H9 (cell line): ENCODE measurements around the gene ARHGEF25. TPM values are rescaled to one million over a fixed set of nuclear protein-coding genes. Genes with fewer than 3 reads are reported as not detected.
"Not testable (repeated sequence)": the region's sequence is repeated elsewhere in the genome, so short reads cannot be mapped to it uniquely, and the experiment has no call there.

Source experiments
- DNase-seq: peaks from one replicate; pipeline ENCODE4 v3.0.0-alpha.2; 2017
- H2AFZ ChIP-seq: one replicate; pipeline ENCODE4 v1.6.1; 2013; ENCODE audit warnings: mild to moderate bottlenecking, low read length, control low read depth, moderate library complexity
- H2AK5ac ChIP-seq: 2 replicates; pipeline ENCODE4 v1.6.1; 2013; ENCODE audit warnings: low read length, control low read depth, mixed read lengths; ENCODE audit not compliant: insufficient read length
- H2BK120ac ChIP-seq: one replicate; pipeline ENCODE4 v1.6.1; 2013; ENCODE audit warnings: low read depth, mild to moderate bottlenecking, low read length, control low read depth, inconsistent platforms; ENCODE audit not compliant: poor library complexity, severe bottlenecking
- H2BK12ac ChIP-seq: 2 replicates; pipeline ENCODE4 v1.6.1; 2013; ENCODE audit warnings: low read length, control low read depth, mixed read lengths, low read depth; ENCODE audit not compliant: insufficient read length
- H2BK15ac ChIP-seq: 2 replicates; pipeline ENCODE4 v1.6.1; 2013; ENCODE audit warnings: low read depth, low read length, control low read depth
- H2BK20ac ChIP-seq: one replicate; pipeline ENCODE4 v1.6.1; 2013; ENCODE audit warnings: low read depth, mild to moderate bottlenecking, low read length, control low read depth, inconsistent platforms; ENCODE audit not compliant: poor library complexity, severe bottlenecking
- H2BK5ac ChIP-seq: 2 replicates; pipeline ENCODE4 v1.6.1; 2013; ENCODE audit warnings: low read length, control low read depth, mixed read lengths; ENCODE audit not compliant: insufficient read length
- H3K14ac ChIP-seq: 2 replicates; pipeline ENCODE4 v1.6.1; 2013; ENCODE audit warnings: low read length, control low read depth; ENCODE audit not compliant: insufficient read depth
- H3K18ac ChIP-seq: 2 replicates; pipeline ENCODE4 v1.6.1; 2013; ENCODE audit warnings: low read depth, mild to moderate bottlenecking, mixed read lengths, low read length, control low read depth; ENCODE audit not compliant: insufficient read length
- H3K23ac ChIP-seq: 2 replicates; pipeline ENCODE4 v1.6.1; 2013; ENCODE audit warnings: low read length, control low read depth, mixed read lengths, low read depth; ENCODE audit not compliant: insufficient read length
- H3K23me2 ChIP-seq: 2 replicates; pipeline ENCODE4 v1.6.1; 2013; ENCODE audit warnings: low read depth, mild to moderate bottlenecking, mixed read lengths, low read length, control low read depth; ENCODE audit not compliant: insufficient read length, poor library complexity, severe bottlenecking
- H3K27ac ChIP-seq: 2 replicates; pipeline ENCODE4 v1.5.1; 2013; ENCODE audit warnings: low read length, control low read depth, mixed read lengths, low read depth; ENCODE audit not compliant: insufficient read length
- H3K27me3 ChIP-seq: 2 replicates; pipeline ENCODE4 v1.6.1; 2013; ENCODE audit warnings: low read length, control low read depth, inconsistent platforms; ENCODE audit not compliant: insufficient read depth
- H3K4ac ChIP-seq: 2 replicates; pipeline ENCODE4 v1.6.1; 2013; ENCODE audit warnings: low read depth, mild to moderate bottlenecking, control low read depth, inconsistent platforms, low read length, moderate library complexity
- H3K4me1 ChIP-seq: 2 replicates; pipeline ENCODE4 v1.6.1; 2013; ENCODE audit warnings: low read length, control low read depth, inconsistent platforms; ENCODE audit not compliant: insufficient read depth
- H3K4me2 ChIP-seq: 2 replicates; pipeline ENCODE4 v1.6.1; 2013; ENCODE audit warnings: low read length, control low read depth, mixed read lengths; ENCODE audit not compliant: insufficient read length, insufficient read depth
- H3K56ac ChIP-seq: 2 replicates; pipeline ENCODE4 v1.6.1; 2013; ENCODE audit warnings: low read depth, mild to moderate bottlenecking, mixed read lengths, low read length, control low read depth; ENCODE audit not compliant: insufficient read length
- H3K79me1 ChIP-seq: 2 replicates; pipeline ENCODE4 v1.6.1; 2013; ENCODE audit warnings: low read depth, mild to moderate bottlenecking, moderate library complexity, low read length, control low read depth, inconsistent platforms; ENCODE audit not compliant: insufficient read depth, poor library complexity, severe bottlenecking
- H3K79me2 ChIP-seq: 2 replicates; pipeline ENCODE4 v1.6.1; 2013; ENCODE audit warnings: low read length, control low read depth, inconsistent platforms; ENCODE audit not compliant: insufficient read depth
- H3K9ac ChIP-seq: 2 replicates; pipeline ENCODE4 v1.6.1; 2013; ENCODE audit warnings: low read length, control low read depth, mixed read lengths; ENCODE audit not compliant: insufficient read length; ENCODE audit errors: extremely low read depth
- H3K9me3 ChIP-seq: one replicate; pipeline ENCODE4 v1.6.1; 2013; ENCODE audit warnings: low read depth, low read length, inconsistent platforms; ENCODE audit not compliant: control insufficient read depth
- H3T11ph ChIP-seq: one replicate; pipeline ENCODE4 v1.6.1; 2013; ENCODE audit warnings: mild to moderate bottlenecking, low read length, control low read depth, inconsistent platforms
- H4K20me1 ChIP-seq: one replicate; pipeline ENCODE4 v1.6.1; 2013; ENCODE audit not compliant: control insufficient read depth, insufficient read length, insufficient read depth
- H4K5ac ChIP-seq: 2 replicates; pipeline ENCODE4 v1.6.1; 2013; ENCODE audit warnings: low read depth, mild to moderate bottlenecking, mixed read lengths, low read length, control low read depth; ENCODE audit not compliant: insufficient read length
- H4K8ac ChIP-seq: replicated peaks from 2 replicates; pipeline ENCODE4 v1.6.1; 2013; ENCODE audit warnings: low read length, control low read depth, mixed read lengths, low read depth; ENCODE audit not compliant: insufficient read length
- H4K91ac ChIP-seq: 2 replicates; pipeline ENCODE4 v1.6.1; 2013; ENCODE audit warnings: low read depth, mild to moderate bottlenecking, moderate library complexity, mixed read lengths, low read length, control low read depth; ENCODE audit not compliant: insufficient read length
- H3K27ac Mint-ChIP-seq, 3 experiments: 2 replicates in 2 of 3; 3 replicates in 1 of 3; pipeline ENCODE4 v1.8.0; 2020 to 2021; ENCODE audit warnings: mixed read lengths in 3 of 3, mild to moderate bottlenecking in 1 of 3, moderate library complexity in 1 of 3
- H3K27me3 Mint-ChIP-seq: 2 replicates; pipeline ENCODE4 v1.8.0; 2021; ENCODE audit warnings: low read depth, mild to moderate bottlenecking, moderate library complexity, mixed read lengths
- H3K36me3 Mint-ChIP-seq, 3 experiments: 2 replicates in 2 of 3; 3 replicates in 1 of 3; pipeline ENCODE4 v1.8.0; 2020 to 2021; ENCODE audit warnings: low read depth in 3 of 3, mixed read lengths in 3 of 3; ENCODE audit not compliant: insufficient read depth in 1 of 3
- H3K4me1 Mint-ChIP-seq, 2 experiments: 2 replicates each; pipeline ENCODE4 v1.8.0; 2020; ENCODE audit warnings: mixed read lengths in 2 of 2
- H3K4me3 Mint-ChIP-seq, 2 experiments: 2 replicates in 1 of 2; 3 replicates in 1 of 2; pipeline ENCODE4 v1.8.0; 2020 to 2021; ENCODE audit warnings: mild to moderate bottlenecking in 2 of 2, mixed read lengths in 2 of 2, moderate library complexity in 1 of 2
- H3K9me3 Mint-ChIP-seq, 2 experiments: 2 replicates in 1 of 2; 3 replicates in 1 of 2; pipeline ENCODE4 v1.8.0; 2020; ENCODE audit warnings: mild to moderate bottlenecking in 2 of 2, mixed read lengths in 2 of 2, moderate library complexity in 1 of 2
- WGBS: extraction: QIAGEN DNeasy Blood & Tissue Kit; methylation state at CpG from one replicate; pipeline ENCODE4 v1.1.7; 2013; ENCODE audit warnings: missing lambda C conversion rate, low lambda C conversion rate, mixed read lengths; ENCODE audit not compliant: insufficient read length; ENCODE audit errors: extremely low coverage; 5-methylcytosine and 5-hydroxymethylcytosine counted together
- total RNA-seq: library from RNA; stranded (reverse); gene quantifications from 2 replicates; pipeline ENCODE4 v1.2.1, GENCODE V29; 2021
- TF ChIP-seq, protein P1 (sequence below): fragments of 200-600 bp; sonication (generic); conservative IDR thresholded peaks from 3 replicates; pipeline ENCODE4 v1.8.0; 2021; ENCODE audit warnings: antibody characterized with exemption, mild to moderate bottlenecking

Gene ARHGEF25
- total RNA-seq, 1 experiment from 2014 or later, result 22.6 TPM

DNA sequence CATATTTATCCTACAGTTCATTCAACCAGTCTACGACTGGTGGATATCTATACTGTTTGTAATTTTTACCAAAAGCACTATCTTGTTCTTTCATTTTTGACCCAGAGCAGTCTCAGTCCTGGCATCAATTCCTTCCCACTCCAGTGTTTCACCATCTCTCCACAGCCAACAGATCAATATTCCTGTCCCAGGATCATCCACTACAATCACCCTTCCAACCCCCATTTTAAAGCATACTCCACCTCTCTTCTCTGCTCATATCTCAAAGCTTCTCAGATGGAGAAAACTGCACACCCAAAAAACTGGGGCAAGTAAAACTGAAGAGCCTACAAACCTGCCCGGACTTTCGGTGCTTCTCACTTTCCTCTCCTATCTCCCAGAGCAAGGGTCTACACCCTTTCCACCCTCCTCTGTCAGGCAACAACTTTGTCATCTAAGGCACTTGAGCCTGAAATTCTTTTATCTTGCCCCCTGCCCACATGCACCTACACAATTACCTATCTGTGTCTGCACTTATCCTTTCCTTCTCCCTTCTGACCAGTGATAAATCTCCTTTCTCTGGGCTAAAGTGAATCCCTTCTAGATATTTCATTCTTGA, 24.3 kb upstream of the ARHGEF25 start:
- Histone ChIP-seq H4K5ac (no peak overlapping the region), H2BK120ac (no peak overlapping the region), H3K27me3 (no peaks in the 10 kb centered on the region), H3K56ac (no peak overlapping the region), H3K79me1 (peaks cover under 1% of the 10 kb centered on the region), H3K18ac (no peak overlapping the region), H3K4ac (no peak overlapping the region), H4K8ac (no peak overlapping the region), H2BK5ac (no peak overlapping the region), H3K4me1 (peaks cover 3% of the 10 kb centered on the region; the same call in 1 of the 2 replicates), H3K4me2 (no peak overlapping the region), H2AK5ac (no peak overlapping the region), H4K91ac (no peak overlapping the region), H3K23ac (no peak overlapping the region), H3K79me2 (peaks cover under 1% of the 10 kb centered on the region; the same call in 1 of the 2 replicates), H3K9ac (no peak overlapping the region), H2BK15ac (no peak overlapping the region), H3T11ph (no peak overlapping the region), H2AFZ (no peak overlapping the region), H3K23me2 (peaks cover 13% of the 10 kb centered on the region), H3K14ac (no peak overlapping the region), H2BK12ac (no peak overlapping the region), H2BK20ac (no peak overlapping the region), H3K9me3 (no peaks in the 10 kb centered on the region), H3K27ac (no peak overlapping the region), H4K20me1 (no peaks in the 10 kb centered on the region)
- Mint-ChIP-seq H3K4me3 (no peak overlapping the region), H3K27ac (no peak overlapping the region), H3K27me3 (no peaks in the 10 kb centered on the region), H3K36me3 (peaks cover 4 to 18% (median 14%) of the 10 kb centered on the region in 3 experiments; a peak in 6 of 7 replicates), H3K4me1 (peaks cover 8 to 13% of the 10 kb centered on the region in 2 experiments), H3K9me3 (no peaks in the 10 kb centered on the region)
- no CpG with 5 or more reads among the region's 3 CpGs for WGBS
- TF ChIP-seq, protein P1, sequence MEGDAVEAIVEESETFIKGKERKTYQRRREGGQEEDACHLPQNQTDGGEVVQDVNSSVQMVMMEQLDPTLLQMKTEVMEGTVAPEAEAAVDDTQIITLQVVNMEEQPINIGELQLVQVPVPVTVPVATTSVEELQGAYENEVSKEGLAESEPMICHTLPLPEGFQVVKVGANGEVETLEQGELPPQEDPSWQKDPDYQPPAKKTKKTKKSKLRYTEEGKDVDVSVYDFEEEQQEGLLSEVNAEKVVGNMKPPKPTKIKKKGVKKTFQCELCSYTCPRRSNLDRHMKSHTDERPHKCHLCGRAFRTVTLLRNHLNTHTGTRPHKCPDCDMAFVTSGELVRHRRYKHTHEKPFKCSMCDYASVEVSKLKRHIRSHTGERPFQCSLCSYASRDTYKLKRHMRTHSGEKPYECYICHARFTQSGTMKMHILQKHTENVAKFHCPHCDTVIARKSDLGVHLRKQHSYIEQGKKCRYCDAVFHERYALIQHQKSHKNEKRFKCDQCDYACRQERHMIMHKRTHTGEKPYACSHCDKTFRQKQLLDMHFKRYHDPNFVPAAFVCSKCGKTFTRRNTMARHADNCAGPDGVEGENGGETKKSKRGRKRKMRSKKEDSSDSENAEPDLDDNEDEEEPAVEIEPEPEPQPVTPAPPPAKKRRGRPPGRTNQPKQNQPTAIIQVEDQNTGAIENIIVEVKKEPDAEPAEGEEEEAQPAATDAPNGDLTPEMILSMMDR, result no peak
- DNase-seq, result no peak

DNA sequence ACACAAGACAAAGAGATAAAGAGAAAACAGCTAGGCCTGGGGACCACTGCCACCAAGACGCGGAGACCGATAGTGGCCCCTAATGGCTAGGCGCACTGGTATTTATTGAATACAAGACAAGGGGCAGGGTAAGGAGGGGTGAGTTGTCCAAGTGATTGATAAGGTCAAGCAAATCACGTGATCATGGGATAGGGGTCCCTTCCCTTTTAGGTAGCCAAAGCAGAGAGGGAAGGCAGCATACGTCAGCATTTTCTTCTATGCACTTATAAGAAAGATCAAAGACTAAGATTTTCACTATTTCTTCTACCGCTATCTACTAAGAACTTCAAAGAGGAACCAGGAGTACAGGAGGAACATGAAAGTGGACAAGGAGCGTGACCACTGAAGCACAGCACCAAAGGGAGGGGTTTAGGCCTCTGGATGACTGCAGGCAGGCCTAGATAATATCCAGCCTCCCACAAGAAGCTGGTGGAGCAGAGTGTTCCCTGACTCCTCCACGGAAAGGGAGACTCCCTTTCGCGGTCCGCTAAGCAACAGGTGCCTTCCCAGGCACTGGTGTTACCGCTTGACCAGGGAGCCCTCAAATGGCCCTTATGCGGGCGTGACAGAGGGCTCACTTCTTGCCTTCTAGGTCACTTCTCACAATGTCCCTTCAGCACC, 22.2 kb upstream of the ARHGEF25 start:
- H3K4me2 ChIP-seq, H2BK120ac ChIP-seq, H3K27me3 ChIP-seq, H3K56ac ChIP-seq, H3K27ac ChIP-seq, H2BK12ac ChIP-seq, H3K14ac ChIP-seq, H4K20me1 ChIP-seq, H3K27ac Mint-ChIP-seq, H3K18ac ChIP-seq, H4K8ac ChIP-seq, H3K9me3 ChIP-seq, H2BK20ac ChIP-seq, DNase-seq, H3K9ac ChIP-seq, H2AFZ ChIP-seq, H3K9me3 Mint-ChIP-seq, H3K79me1 ChIP-seq, H4K91ac ChIP-seq, H2BK15ac ChIP-seq, H3K23ac ChIP-seq, H4K5ac ChIP-seq, H3K4me3 Mint-ChIP-seq, H3K27me3 Mint-ChIP-seq, H3T11ph ChIP-seq, H3K4me1 ChIP-seq, H2BK5ac ChIP-seq, H3K4ac ChIP-seq, H2AK5ac ChIP-seq, H3K79me2 ChIP-seq: not testable (repeated sequence)
- H3K23me2 ChIP-seq, result peaks cover 16% of the 10 kb centered on the region
- Mint-ChIP-seq H3K36me3 (peaks cover 3 to 13% (median 12%) of the 10 kb centered on the region in 3 experiments; a peak in 6 of 7 replicates), H3K4me1 (peaks cover 15 to 20% of the 10 kb centered on the region in 2 experiments)
- WGBS, result no CpG with 5 or more reads among the region's 15 CpGs
